HEK293T (cell line): Measurements from ENCODE around the gene COL20A1.

Source experiments
- ARNT ChIP-seq: fragments of 450-650 bp; IDR thresholded peaks from 2 replicates; pipeline ENCODE4 v1.6.1; 2017; ENCODE audit warnings: mild to moderate bottlenecking
- ELF4 ChIP-seq: fragments of 450-650 bp; IDR thresholded peaks from 2 replicates; pipeline ENCODE4 v1.6.1; 2017; ENCODE audit warnings: antibody characterized with exemption

DNA sequence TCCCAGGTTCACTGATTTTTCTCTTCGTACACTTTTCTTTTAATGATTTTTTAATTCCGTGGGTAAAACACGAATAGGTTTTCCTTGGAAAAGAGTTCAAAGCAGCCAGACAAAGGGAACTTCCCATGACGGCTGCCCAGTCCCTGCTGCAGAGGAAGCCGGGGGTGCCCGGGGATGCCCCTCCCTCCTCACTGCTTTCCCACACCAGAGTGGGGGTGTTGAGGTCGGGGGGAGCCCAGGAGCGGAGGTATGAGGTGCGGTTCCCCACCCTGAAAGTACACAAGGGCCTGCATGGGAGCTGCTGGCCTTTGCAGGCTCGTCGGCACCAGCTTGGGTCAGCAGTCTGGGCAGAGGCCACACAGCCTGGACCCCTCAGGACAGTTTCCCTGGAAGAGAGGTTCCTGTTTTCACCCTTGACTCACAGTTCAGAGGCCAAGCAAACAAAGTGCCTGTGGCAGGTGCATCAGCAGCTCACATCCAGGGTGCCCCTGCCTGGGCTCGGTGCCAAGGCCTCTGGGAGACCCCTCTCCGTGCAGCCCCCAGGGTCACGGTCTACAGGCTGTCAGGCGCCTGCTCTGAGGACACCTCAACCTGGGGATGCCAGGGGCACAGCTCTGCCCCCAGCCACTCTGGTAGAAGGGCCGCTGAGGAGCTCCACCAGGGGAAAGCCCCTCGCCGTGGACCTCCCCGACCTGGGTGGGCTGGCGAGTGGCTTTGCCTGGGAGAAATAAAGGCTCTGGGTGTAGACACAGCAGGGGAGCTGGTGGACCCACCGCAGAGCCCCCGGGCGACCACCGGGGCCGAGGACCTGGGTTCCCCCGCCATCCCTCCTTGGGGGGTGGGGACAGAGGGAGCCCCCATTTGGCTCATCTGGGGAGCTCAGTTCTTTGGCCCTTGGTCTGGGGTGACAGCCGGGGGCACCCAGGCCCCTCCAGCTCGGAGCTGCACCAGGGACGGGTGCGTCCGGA, 83.6 kb downstream of the COL20A1 start:
- no peak for TF ChIP-seq ELF4
- TF ChIP-seq ARNT: no peak
